Endothelial cell of umbilical vein (primary cell): ENCODE measurements around the gene JAZF1. TPM values are rescaled to one million over a fixed set of nuclear protein-coding genes. Genes with fewer than 3 reads are reported as not detected.

Experiments
- BruUV-seq: library from RNA; stranded (reverse); fragments of 400-500 nt; replicated peaks from 2 replicates; lab custom pipeline; 2021; lab: Mats Ljungman, UMichigan
- CTCF ChIA-PET: fragments of 300-600, 350-600 bp; sonication (Branson Sonifier 250); formaldehyde crosslinking; loops from one replicate; lab custom pipeline; 2021; ENCODE audit warnings: antibody characterized with exemption, inconsistent platforms; lab: Charles Lee
- POLR2A ChIA-PET: fragments of 300-600, 350-600 bp; sonication (Branson Sonifier 250); formaldehyde crosslinking; loops from one replicate; lab custom pipeline; 2021; ENCODE audit warnings: antibody characterized with exemption, inconsistent platforms; lab: Charles Lee
- DNase-seq: peaks from one replicate; pipeline ENCODE4 v3.0.0-alpha.2; 2011; ENCODE audit warnings: low read depth, low spot score
- FAIRE-seq: peaks from 2 replicates; lab custom pipeline; 2011; peaks lifted over from hg19 to GRCh38; lab: Jason Lieb, UNC
- H2AFZ ChIP-seq: 2 replicates; pipeline ENCODE4 v1.6.0; 2012; ENCODE audit warnings: low read depth, low read length, control low read depth, inconsistent platforms
- H3K27ac ChIP-seq: 2 replicates; pipeline ENCODE4 v1.5.1; 2011; ENCODE audit warnings: low read depth, mild to moderate bottlenecking, control low read depth, low read length, moderate library complexity; ENCODE audit not compliant: insufficient read depth
- H3K27me3 ChIP-seq, 2 experiments: 2 replicates each; pipeline versions ENCODE4 v1.6.0 to v1.6.1; 2011; ENCODE audit warnings: low read length in 2 of 2, mixed read lengths in 1 of 2; ENCODE audit not compliant: control insufficient read depth in 2 of 2, insufficient read depth in 2 of 2
- H3K36me3 ChIP-seq, 2 experiments: 2 replicates in 1 of 2; 3 replicates in 1 of 2; pipeline ENCODE4 v1.5.1; 2011; ENCODE audit warnings: low read length in 2 of 2, mild to moderate bottlenecking in 1 of 2, moderate library complexity in 1 of 2; ENCODE audit not compliant: control insufficient read depth in 2 of 2, insufficient read depth in 2 of 2; ENCODE audit errors: extremely low read depth in 1 of 2
- H3K4me1 ChIP-seq: 3 replicates; pipeline ENCODE4 v1.5.1; 2011; ENCODE audit warnings: mild to moderate bottlenecking, low read length; ENCODE audit not compliant: control insufficient read depth, insufficient read depth; ENCODE audit errors: extremely low read depth
- H3K4me2 ChIP-seq: 2 replicates; pipeline ENCODE4 v1.6.1; 2011; ENCODE audit warnings: low read length, control low read depth, mixed read lengths; ENCODE audit not compliant: insufficient read depth
- H3K4me3 ChIP-seq, 3 experiments: fragments of 200-600 bp in 1 of 3; sonication (generic), shearing (Covaris generic) in 1 of 3; replicated peaks in 1 of 3; 2 replicates each; pipeline ENCODE4 v1.5.1; 2011 to 2016; ENCODE audit warnings: control low read depth in 3 of 3, low read length in 3 of 3, mild to moderate bottlenecking in 2 of 3, inconsistent platforms in 1 of 3, low read depth in 1 of 3, moderate library complexity in 1 of 3; ENCODE audit not compliant: insufficient read depth in 1 of 3
- H3K79me2 ChIP-seq: 2 replicates; pipeline ENCODE4 v1.6.0; 2012; ENCODE audit warnings: low read length, inconsistent platforms; ENCODE audit not compliant: control insufficient read depth, insufficient read depth
- H3K9ac ChIP-seq: replicated peaks from 2 replicates; pipeline ENCODE3; 2011; ENCODE audit warnings: low read length, control low read depth; ENCODE audit not compliant: insufficient read depth; ENCODE audit errors: extremely low read depth
- H3K9me1 ChIP-seq: replicated peaks from 3 replicates; pipeline ENCODE4 v1.6.0; 2011; ENCODE audit warnings: mild to moderate bottlenecking, low read length; ENCODE audit not compliant: control insufficient read depth, insufficient read depth; ENCODE audit errors: extremely low read depth
- H3K9me3 ChIP-seq: replicated peaks from 2 replicates; pipeline ENCODE4 v1.5.1; 2012; ENCODE audit warnings: low read length, inconsistent platforms; ENCODE audit not compliant: control insufficient read depth, insufficient read depth
- H4K20me1 ChIP-seq: replicated peaks from 2 replicates; pipeline ENCODE3; 2011; ENCODE audit warnings: mild to moderate bottlenecking, low read length; ENCODE audit not compliant: control insufficient read depth, insufficient read depth; ENCODE audit errors: extremely low read depth
- EZH2 ChIP-seq: IDR thresholded peaks from 2 replicates; pipeline ENCODE4 v1.6.1; 2012; ENCODE audit warnings: borderline replicate concordance, low read depth, mild to moderate bottlenecking, moderate library complexity, low read length, inconsistent platforms; ENCODE audit not compliant: severe bottlenecking
- GATA2 ChIP-seq: IDR thresholded peaks from 2 replicates; pipeline ENCODE4 v1.7.0; 2011; ENCODE audit warnings: low read depth, mild to moderate bottlenecking, moderate library complexity, mixed read lengths, low read length; ENCODE audit not compliant: insufficient read length, insufficient read depth
- JUN ChIP-seq: IDR thresholded peaks from 2 replicates; pipeline ENCODE4 v1.6.1; 2011; ENCODE audit warnings: borderline replicate concordance, low read depth; ENCODE audit not compliant: insufficient read length, insufficient read depth
- POLR2A ChIP-seq: IDR thresholded peaks from 2 replicates; pipeline ENCODE4 v1.6.1; 2012; ENCODE audit warnings: low read depth, mild to moderate bottlenecking, control low read depth, low read length
- POLR2AphosphoS5 ChIP-seq: IDR thresholded peaks from 2 replicates; pipeline ENCODE4 v1.6.1; 2012; ENCODE audit warnings: low read depth, mild to moderate bottlenecking, control low read depth, low read length, moderate library complexity; ENCODE audit not compliant: insufficient read depth
- dilution Hi-C: fragments of 300-500 bp; cut with MboI; formaldehyde crosslinking; loops from one replicate; pipeline ENCODE4 v1.15.0; 2019; ENCODE audit warnings: low sequenced_read_pairs; ENCODE audit not compliant: extremely low pct_ligation_motif_present
- intact Hi-C: fragments of 100-400 bp; cut with micrococcal nuclease; formaldehyde crosslinking; loops from one replicate; pipeline ENCODE4 v1.10.0; 2022
- polyA plus RNA-seq, 4 experiments: library from polyadenylated mRNA; depleted of rRNA in 3 of 4; stranded (reverse) in 3 of 4; unstranded in 1 of 4; fragments of >200 nt; gene quantifications; 2 replicates each; pipeline versions ENCODE4 v1.2.1 to v1.2.3, GENCODE V29; 2011 to 2012; ENCODE audit warnings: missing spikeins in 1 of 4
- total RNA-seq: library from RNA; stranded (reverse); gene quantifications from 2 replicates; pipeline ENCODE4 v1.2.3, GENCODE V29; 2021
- TF ChIP-seq, protein P1 (sequence below): IDR thresholded peaks from 2 replicates; pipeline ENCODE4 v1.6.1; 2011; ENCODE audit not compliant: insufficient read depth, insufficient read length
- TF ChIP-seq, protein P2 (sequence below), 2 donors: IDR thresholded peaks; 1 replicate in 1 of 2; 2 replicates in 1 of 2; pipeline ENCODE4 v1.5.1; 2011; ENCODE audit warnings: low read length in 2 of 2, mild to moderate bottlenecking in 2 of 2, moderate library complexity in 2 of 2, control low read depth in 1 of 2, inconsistent platforms in 1 of 2, low read depth in 1 of 2; ENCODE audit not compliant: insufficient read depth in 1 of 2; ENCODE audit errors: extremely low read depth in 1 of 2

The JAZF1 gene
- total and polyA plus RNA-seq, 2 donors (not counting 3 experiments of a cell fraction or from before 2014, with no cell fraction given) = 2.5 to 16.9 TPM

DNA sequence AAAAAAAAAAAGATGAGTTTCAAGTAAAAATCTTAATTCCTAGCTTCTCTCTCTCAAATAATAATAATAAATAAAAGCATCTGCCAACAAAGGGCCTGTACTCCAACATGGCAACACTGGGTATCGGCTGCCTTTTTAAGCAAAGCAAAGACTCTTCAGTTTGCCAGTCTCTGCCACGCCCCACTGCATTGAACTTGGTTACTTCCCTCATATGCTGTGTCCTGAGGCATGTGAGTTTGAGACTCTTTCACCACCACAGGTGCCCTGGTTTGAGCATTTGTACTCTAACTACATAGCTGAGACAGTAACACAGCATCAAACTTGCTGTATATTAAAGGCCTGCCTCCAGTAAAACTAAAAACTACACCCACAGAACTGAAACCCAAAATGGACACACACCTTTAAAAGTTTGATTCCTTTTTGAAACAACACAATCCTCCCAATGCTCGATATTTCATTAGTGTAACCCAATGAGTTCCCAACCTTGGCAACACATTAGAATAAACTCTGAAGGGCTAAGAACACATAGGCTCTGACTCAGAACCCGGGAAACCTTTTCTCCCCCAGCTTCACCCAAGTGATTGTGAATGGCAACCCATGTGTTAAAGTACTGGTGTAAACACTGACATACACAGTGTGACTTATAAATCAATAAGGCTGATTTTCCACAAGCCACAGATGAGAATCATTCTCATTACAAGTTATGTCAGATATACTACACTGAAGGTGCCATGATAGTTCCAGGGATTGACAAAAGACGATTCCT is 12.0 kb downstream of the JAZF1 start:
- dilution Hi-C loops = no loop called here
- no peaks in the 10 kb centered on the region for H3K27me3 ChIP-seq
- H3K9ac ChIP-seq = no peak overlapping the region
- DNase-seq = no peak
- POLR2A ChIA-PET = no interaction called here
- CTCF ChIA-PET = interaction anchor here (0.8 to 1.2 kb wide), 3 partner anchors 11 to 107 kb away, joined by 3 read pairs; no protein-coding TSS in a partner anchor
- H3K79me2 ChIP-seq = peaks cover 9% of the 10 kb centered on the region
- TF ChIP-seq, protein P1, sequence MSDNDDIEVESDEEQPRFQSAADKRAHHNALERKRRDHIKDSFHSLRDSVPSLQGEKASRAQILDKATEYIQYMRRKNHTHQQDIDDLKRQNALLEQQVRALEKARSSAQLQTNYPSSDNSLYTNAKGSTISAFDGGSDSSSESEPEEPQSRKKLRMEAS = no peak
- no peak for TF ChIP-seq GATA2
- TF ChIP-seq, protein P2, sequence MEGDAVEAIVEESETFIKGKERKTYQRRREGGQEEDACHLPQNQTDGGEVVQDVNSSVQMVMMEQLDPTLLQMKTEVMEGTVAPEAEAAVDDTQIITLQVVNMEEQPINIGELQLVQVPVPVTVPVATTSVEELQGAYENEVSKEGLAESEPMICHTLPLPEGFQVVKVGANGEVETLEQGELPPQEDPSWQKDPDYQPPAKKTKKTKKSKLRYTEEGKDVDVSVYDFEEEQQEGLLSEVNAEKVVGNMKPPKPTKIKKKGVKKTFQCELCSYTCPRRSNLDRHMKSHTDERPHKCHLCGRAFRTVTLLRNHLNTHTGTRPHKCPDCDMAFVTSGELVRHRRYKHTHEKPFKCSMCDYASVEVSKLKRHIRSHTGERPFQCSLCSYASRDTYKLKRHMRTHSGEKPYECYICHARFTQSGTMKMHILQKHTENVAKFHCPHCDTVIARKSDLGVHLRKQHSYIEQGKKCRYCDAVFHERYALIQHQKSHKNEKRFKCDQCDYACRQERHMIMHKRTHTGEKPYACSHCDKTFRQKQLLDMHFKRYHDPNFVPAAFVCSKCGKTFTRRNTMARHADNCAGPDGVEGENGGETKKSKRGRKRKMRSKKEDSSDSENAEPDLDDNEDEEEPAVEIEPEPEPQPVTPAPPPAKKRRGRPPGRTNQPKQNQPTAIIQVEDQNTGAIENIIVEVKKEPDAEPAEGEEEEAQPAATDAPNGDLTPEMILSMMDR (IDR thresholded peaks at IDR 0.05; ENCODE audit: extremely low read depth in 1 of 2, insufficient read depth in 1 of 2, low read depth in 1 of 2, low read length in 2 of 2) = no peak
- no peak for TF ChIP-seq JUN
- no peak for TF ChIP-seq EZH2
- no peak for TF ChIP-seq POLR2AphosphoS5
- no peak for TF ChIP-seq POLR2A
- H4K20me1 ChIP-seq = no peaks in the 10 kb centered on the region
- H3K4me2 ChIP-seq = no peak overlapping the region
- H3K4me3 ChIP-seq = no peak overlapping the region
- no peaks in the 10 kb centered on the region for H3K9me1 ChIP-seq
- intact Hi-C loops = no loop called here
- BruUV-seq = no TSS peak
- no peaks in the 10 kb centered on the region for H3K4me1 ChIP-seq
- H3K9me3 ChIP-seq = no peaks in the 10 kb centered on the region
- no peak for FAIRE-seq
- no peak overlapping the region for H3K27ac ChIP-seq
- H3K36me3 ChIP-seq = no peaks in the 10 kb centered on the region
- H2AFZ ChIP-seq = no peak overlapping the region
